GM19043 (cell line): ENCODE measurements around the gene APCDD1.
"Not testable (repeated sequence)": the region's sequence is repeated elsewhere in the genome, so short reads cannot be mapped to it uniquely, and the experiment has no call there.

ENCODE experiments used
- ATAC-seq: cut with Tn5 transposase; IDR thresholded peaks from one replicate; pipeline ENCODE4 v1.9.1; 2021; ENCODE audit warnings: low read depth; ENCODE audit not compliant: unreplicated experiment

The APCDD1 gene

DNA sequence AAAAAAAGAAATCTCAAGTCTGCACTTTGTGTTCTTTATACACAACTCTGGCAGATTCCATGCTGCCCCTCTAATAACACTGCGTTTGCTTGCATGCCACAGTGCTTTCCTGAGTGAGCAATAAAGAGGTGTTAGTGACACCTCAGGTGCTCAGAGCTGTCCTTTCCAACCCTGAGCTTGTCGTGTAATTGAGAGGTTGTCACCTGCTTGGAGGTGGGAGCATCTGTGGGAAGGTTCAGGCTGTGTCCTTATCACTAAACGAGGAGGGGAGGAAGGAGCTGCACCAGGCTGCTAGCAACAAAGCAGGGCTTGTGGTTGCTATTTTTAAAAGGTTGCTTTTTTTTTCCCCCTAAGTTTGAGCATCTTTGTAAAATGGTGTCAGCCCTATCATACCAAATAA is 31.9 kb downstream of the APCDD1 start:
- no peak for ATAC-seq

DNA sequence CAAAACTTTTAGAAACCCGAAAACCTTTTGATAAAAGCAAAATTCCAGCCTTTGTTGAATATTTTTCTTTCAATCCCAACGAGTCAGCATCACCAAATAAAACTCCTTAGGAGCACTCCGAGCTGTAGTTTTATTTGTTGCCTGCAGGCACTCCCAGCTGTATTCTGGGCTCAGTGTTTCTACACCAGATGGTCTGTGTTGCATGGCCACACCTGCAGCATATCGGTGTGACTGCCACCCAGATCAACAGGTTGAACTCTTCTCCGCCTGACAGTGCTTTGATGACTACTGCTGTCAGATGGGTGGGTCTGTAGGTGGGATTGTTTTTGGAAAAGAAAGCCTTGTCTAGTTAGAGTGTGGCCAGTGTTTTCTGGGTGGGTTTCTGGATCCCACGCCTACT is 32.7 kb downstream of the APCDD1 start:
- no peak for ATAC-seq

DNA sequence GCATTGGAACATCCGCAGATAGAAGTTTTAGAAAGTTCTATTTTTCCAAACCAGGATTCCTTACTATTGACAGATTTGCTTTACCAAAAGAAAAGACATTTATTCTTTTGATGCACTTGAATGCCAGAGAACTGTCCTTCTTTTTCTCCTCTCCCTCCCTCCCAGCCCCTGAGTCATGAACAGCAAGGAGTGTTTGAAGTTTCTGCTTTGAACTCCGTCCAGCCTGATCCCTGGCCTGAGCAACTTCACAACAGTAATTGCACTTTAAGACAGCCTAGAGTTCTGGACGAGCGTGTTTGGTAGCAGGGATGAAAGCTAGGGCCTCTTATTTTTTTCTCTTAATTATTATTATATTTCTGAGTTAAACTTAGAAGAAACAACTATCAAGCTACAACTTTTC is 33.6 kb downstream of the APCDD1 start:
- no peak for ATAC-seq

DNA sequence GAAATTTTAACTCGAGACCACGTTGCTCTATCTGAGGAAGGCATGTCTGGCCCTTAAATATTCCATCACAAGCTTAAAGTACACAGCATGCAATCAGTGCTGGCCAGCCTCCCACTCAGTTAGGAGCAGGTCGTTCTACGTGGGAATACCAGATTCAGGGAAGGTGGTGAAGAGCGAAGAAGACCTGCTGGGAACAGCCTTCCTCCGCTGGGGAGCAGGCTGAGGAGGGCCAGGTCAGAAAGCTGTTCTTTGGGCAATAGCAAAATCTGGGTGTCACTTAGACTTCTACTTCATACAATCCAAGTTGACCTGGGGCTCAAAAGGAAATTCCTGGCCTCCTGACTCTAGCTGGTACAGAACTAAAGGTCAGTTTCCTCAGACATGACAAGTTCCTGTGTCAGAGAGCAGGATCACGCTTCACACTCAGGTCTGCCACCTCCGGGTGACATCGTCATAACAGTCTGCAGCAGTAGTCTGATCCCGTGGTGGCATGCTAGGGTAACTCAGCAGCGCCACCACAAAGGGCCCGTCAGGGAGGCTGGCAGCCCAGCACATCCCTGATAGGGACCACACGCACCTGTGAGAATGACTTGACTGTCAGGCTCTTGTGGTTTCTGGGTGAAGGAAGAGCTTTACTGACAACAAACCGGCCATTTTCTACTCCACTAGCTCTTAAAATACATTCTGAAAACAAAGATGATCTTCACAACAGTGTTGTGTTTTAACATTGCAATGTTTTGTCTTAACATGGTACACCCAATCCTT is 36.1 kb downstream of the APCDD1 start:
- ATAC-seq: peak; percentile 94

DNA sequence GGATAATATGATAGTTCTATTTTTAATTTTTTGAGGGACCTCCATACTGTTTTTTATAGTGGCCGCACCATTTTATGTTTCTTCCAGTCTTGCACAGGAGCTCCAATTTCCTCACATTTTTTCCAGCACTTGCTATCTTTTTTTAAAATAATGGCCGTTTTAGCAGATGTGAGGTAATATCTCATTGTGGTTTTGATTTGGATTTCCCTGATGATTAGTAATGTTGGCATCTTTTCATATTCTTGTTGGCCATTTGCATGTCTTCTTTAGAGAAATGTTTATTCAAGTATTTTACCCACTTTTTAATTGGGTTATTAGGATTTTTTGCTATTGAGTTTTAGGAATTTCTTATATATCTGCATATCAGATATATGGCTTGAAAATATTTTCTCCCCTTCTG is 41.5 kb downstream of the APCDD1 start:
- no peak for ATAC-seq

DNA sequence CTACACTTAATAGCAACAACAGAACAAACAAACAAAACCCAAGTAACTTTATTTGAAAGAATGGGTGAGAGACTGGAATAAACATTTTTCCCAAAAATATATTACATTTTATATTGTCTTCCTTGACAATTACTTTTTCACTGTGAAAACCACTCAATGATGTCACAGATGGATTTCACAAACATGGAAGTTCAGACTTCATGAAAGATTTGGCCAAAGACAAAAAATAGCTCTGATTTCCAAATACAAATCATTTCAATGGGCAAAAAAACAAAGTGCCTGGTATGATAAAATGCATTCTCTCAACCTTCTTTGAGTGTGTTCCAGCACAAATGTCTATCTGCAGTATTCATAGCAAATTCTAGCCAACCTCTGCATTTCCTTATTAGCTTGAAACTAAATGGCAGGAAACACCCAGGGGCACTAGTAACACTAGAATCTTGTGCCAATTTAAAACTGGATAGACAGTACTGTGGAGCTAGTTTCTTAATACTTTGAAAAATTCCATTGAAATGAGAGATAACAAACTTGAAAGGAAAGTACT is 42.8 kb downstream of the APCDD1 start:
- no peak for ATAC-seq

DNA sequence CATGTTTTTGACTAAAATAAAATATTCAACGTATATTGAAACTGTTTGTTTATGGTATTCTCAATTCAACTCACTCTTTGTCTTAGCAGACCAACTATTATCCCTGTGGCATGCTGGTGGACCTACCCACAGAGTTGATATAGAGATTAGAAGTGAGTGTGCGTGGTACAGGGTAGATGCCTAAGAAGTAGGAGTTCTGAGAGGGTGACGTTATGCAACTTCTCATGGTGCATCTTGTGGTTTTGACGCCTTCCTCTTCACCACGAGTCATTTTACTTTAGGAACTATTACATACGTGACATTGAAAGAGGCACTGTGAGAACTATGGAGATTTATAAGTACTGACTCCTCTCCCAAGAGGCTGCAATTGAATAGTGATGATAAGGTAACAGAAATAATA is 44.8 kb downstream of the APCDD1 start:
- no peak for ATAC-seq

DNA sequence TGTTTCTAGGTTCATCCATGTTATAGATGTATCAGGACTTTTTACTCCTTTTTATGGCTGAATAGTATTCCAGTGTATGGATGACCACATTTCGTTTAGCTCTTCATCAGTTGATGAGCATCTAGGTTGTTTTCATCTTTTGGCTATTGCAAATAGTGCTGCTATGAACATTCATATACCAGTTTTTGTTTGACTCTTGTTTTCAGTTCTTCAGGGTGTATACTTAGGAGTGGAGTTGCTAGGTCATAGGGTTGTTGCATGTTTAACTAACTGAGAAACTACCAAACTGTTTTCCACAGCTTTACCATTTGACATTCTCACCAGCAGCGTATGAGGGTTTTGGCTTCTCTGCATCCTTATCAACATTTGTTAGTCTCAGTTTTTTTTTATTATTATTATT is 45.6 kb downstream of the APCDD1 start:
- no peak for ATAC-seq

DNA sequence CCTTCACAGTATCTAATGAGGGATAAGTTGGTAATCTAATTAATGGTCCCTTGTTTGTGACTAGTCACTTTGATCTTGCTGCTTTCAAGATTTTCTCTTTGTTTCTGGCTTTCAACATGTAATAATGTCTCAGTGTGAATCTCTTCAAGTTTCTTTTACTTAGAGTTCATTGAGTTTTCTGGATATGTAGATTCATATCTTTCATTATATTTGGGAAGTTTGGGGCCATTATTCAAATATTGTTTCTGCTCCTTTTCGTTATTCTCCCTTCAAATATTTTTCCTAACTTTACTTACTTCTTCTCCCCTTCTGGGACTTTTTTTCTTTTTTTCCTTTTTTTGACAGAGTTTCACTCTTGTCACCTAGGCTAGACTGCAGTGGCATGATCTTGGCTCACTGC is 50.3 kb downstream of the APCDD1 start:
- ATAC-seq: no peak

DNA sequence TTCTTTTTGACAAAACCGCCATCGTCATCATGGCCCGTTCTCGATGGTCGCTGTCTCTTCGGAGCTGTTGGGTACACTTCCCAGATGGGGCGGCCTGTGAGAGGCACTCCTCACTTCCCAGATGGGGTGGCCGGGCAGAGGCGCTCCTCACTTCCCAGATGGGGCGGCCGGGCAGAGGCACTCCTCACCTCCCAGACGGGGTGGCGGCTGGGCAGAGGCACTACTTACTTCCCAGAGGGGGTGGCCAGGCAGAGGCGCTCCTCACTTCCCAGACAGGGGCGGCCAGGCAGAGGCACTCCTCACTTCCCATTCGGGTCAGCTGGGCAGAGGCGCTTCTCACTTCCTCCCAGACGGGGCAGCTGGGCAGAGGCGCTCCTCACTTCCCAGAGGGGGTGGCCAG is 51.5 kb downstream of the APCDD1 start:
- not testable (repeated sequence) for ATAC-seq

DNA sequence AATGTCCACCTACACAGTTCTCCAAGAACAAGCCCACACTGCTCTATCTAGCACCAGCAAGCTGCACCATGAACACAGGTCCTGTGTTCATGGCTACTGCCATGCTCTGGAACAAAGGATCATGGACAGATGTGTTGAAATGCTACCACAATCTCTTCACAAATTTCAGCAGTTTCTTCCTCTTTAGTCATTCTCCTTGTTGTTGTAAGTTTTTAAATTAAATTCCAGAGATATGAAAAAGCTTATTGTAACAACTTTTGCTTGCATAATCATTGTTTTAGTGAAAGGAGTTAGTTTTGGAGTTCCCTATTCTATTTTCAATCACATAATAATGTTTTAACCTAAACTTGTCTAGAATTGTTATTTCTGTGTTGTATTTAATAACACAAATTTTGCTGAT is 54.2 kb downstream of the APCDD1 start:
- ATAC-seq: no peak

DNA sequence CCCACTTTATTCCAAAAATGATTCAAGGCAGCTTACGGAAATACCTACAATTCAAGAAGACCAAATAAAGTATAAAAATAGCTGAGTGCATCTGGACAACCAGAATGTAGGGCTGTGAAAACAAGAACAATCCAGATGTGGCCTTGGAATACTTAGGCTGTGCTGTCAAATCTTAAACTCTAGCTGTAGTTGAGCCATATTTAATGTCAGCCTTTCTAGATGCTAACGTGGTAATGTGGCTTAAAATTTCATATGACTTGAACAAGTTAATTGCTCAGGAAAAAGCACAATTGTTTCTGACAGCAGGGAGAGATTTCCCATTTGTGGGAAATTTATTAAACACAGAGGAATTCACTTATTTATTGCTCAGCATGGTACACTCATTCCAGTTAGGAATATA is 56.8 kb downstream of the APCDD1 start:
- ATAC-seq: no peak

DNA sequence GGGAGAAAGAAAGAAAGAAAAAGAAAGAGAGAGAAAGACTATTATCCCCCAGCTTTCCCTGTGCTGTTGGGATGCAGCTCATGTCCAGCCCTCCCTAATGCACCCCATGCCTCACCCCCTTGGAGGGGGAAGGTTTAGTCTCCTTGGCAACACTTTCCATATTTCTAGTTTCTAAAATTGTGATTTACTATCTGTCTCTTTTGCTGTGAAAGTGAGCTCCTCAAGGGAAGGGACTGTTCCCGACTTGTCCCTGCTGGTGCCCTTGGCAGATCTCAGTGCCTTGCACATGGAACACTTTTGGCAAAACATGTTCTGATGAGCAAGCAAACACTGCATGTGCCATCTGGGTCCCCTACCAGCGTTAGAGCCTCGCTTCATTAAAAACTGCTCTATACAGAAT is 59.6 kb downstream of the APCDD1 start:
- no peak for ATAC-seq

DNA sequence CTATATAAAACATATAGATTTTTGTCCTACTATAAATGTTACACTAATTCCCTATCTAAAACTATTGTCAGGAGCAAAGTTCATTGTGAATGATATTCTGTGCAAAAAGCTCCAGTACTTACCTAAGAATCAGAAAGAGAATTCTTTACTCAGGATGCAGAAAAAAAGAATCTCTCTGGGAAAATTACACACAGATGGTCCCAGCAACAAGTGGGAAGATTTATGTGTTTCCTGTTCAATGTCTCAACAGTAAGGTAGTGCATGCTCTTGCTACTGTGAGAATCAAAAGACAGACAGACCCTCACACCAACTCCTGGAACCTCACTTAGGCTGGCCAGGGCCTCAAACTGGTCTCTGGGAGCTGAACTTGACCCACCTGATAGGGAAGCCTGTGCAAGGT is 60.2 kb downstream of the APCDD1 start:
- no peak for ATAC-seq

DNA sequence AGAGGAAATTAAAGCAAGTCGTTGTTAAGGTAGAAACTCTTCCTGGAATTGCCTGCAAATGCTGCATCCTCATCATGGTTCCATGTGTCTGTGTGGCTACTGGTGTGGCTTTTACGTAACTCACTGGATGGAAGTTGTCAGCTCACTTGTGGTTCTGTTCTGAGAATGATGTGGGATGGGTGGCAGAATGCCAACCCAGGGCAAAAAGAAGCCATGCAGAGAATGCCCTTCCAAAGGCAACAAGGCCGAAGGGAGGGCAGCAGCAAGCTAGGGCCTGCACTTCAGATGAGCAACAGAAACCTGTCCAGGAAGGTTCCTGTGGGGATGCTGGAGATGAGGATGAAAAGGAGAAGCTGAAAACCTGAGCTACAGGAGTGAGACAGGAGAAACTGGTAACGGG is 61.0 kb downstream of the APCDD1 start:
- no peak for ATAC-seq

DNA sequence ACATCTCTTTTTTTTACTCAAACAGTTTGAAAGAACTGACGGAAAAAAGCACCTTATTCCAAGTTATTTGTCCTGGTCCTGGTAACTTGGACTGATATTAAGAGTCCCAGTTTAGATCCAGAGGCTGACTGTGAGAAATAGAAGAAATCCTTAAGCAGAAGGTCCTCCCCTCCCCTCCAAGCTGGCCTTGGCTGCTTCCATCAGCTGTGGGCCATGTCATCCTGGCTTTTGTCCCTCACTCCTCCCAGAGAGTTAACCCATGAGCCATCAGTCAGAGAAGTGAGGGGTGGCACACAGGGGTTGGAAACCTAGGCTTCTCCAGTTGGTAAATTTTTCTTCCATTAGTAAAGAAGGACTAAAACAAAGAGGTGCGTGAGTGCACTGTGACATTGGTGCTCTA is 61.6 kb downstream of the APCDD1 start:
- no peak for ATAC-seq

DNA sequence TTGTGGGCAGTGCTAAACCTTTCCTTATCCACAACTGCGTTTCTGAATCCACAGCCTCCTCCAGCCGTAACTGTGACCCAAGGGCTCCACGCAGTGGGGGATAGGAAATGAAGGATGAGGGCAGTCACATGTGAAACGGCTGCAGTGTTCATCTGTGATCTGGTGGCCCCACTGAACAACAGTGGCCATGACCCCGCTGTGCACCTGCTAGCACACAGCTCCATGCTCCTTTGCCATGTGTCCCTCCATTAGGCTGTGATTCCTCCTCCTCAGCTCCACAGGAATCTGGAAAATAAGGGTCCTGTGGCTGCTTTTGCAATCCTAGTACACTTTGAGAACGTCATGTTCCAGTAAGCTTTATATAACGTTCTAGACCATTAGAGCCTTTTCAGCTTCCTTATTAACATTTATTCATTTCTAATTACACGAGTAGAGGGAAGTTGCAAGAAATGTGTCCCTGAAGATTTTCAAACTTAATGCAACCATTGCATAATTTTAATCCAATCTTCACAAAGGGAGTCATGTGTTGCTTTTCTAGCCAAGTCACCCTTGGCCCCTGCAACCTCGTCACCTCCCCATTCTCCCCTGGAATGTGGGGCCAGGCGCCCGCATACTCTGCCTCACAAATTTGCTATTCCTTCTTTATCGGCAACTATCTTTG is 64.3 kb downstream of the APCDD1 start:
- ATAC-seq: no peak

DNA sequence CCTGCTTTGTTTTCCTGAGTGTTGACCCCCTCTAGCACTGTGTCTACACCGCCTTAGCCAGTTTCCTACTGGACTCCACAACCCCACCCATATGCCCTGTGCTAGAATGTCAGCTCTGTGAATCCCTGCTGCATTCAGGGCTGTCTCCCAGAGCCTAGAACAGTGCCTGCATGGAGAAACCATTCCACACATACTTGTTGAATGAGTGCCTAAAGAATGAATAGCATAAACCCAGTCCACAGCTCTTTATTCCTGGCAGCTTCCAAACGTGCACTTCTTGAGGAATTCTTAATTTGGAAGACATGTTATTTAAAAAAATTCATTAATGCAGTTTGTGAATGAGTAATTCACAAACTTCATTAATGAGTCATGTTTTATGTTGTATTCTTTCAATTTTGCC is 64.9 kb downstream of the APCDD1 start:
- no peak for ATAC-seq

DNA sequence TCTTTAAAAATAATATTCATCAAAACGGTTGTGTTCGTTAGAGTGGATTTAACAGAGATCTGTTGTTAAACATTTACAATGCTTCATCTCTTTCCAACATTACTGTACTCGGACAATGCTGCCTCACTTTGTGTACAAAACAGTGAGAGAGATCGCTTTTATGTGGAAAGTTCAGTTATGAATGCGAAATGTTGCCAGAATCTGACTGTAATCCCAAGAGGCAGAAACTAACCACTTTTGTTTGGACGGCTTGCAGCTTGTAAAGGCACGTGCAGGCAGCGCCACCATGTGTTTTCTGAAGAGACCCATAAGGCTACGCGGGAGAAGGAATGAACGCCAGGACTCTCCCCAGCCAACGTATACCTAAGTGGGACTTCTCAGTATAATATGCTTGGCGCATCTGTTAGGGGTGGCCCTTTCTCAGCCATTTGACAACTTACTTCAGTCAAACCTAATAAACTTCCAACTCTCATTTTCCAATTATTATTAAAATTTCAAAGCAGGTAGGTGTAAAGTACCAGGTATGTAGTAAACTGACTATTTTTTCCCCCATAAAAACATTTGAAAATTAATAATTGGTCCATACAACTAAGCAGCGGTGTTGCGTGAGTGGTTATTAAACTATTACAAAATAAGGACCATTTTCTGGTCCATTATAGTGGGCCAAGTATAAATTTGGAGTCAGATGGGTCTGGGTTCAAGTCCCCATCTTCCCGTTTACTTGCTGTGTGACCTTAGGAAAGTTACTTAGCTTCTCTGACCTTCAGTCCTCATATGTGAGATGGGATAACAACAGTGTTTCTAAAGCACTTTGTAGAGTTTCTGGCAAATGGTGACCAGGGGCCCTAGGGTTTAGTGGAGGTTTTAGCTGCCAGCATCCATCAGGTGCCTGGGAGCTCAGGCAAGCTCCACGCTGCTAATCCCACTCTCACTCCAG is 65.8 kb downstream of the APCDD1 start:
- peak; percentile 76 for ATAC-seq

DNA sequence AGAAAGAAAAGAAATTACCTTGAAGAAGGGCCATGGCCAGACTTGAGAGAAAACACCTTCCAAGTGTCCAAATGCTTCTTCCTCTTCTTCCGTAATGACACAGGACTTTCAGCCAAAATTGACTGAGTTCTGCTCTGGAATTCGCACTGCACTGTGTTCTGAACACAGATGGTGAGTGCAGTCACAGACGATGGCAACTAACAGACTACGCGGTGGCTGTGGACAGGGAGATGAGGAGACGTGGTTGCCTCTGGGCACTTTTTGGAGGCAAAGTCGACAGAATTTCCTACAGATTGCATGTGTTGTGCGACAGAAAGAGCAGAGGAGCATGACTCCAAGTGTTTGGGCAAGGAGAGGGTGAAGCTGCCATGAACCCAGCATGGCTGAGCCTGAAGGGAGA is 67.1 kb downstream of the APCDD1 start:
- no peak for ATAC-seq

DNA sequence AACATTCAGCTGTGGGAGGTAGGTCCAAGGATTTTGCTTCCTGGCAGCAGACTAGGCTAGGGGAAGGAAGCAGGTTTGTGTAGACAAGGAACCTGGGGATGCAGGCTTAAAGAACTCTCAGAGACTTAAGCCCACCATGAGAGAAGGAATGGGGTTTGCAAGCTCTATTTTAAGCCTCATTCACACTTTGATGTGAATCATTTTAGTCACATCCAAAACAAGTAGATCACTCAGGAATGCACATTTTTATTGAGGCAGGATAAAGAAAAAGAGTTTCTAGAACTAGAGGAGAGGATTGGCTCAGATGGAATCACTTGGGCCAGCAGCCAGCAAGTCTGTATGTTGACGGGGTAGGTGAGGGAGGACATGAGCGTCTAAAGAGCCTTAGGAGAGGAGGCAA is 68.1 kb downstream of the APCDD1 start:
- ATAC-seq: no peak
